GM18868 (cell line): ENCODE measurements around the gene DNAJC10.
A peak's percentile ranks its signal among the peaks of the same experiment; 100 is the strongest.
"Not testable (repeated sequence)": the region's sequence is repeated elsewhere in the genome, so short reads cannot be mapped to it uniquely, and the experiment has no call there.

ENCODE experiments used
- ATAC-seq: cut with Tn5 transposase; IDR thresholded peaks from one replicate; pipeline ENCODE4 v1.9.1; 2021; ENCODE audit warnings: mild to moderate bottlenecking, moderate library complexity; ENCODE audit not compliant: unreplicated experiment

The DNAJC10 gene, protein sequence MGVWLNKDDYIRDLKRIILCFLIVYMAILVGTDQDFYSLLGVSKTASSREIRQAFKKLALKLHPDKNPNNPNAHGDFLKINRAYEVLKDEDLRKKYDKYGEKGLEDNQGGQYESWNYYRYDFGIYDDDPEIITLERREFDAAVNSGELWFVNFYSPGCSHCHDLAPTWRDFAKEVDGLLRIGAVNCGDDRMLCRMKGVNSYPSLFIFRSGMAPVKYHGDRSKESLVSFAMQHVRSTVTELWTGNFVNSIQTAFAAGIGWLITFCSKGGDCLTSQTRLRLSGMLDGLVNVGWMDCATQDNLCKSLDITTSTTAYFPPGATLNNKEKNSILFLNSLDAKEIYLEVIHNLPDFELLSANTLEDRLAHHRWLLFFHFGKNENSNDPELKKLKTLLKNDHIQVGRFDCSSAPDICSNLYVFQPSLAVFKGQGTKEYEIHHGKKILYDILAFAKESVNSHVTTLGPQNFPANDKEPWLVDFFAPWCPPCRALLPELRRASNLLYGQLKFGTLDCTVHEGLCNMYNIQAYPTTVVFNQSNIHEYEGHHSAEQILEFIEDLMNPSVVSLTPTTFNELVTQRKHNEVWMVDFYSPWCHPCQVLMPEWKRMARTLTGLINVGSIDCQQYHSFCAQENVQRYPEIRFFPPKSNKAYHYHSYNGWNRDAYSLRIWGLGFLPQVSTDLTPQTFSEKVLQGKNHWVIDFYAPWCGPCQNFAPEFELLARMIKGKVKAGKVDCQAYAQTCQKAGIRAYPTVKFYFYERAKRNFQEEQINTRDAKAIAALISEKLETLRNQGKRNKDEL

DNA sequence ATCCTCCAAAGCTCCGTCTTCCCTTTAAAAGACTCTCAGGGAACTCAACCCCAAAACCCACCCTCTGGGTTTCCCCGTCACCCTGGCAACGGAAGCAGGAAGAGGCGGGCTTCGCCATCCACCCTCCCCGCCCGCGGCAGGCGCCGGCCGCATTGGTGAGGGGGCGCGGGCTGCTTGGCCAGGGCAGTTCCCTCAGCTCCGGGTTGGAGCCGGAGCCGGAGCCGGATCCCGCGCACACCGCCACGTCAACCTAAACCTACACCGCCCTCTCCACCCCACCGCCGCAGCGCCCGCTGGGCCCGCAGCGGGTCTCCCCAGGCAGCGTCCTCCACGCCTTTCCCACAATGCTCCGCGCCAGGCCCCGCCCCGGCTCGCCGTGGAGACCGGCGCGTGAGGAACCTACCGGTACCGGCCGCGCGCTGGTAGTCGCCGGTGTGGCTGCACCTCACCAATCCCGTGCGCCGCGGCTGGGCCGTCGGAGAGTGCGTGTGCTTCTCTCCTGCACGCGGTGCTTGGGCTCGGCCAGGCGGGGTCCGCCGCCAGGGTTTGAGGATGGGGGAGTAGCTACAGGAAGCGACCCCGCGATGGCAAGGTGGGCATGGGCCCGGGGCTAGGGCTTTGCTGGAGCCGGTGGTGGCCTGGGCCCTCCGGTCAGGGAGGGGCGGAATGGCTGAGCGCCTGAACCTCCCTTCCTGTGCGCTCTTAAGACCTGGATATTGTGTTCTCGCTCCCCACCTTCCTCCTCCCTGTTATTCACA is at the start of gene DNAJC10:
TSS of gene DNAJC10 (plus strand) at position 366 of the 758 bp plus-strand sequence. CDS start 1,830 bp downstream, outside the sequence.
- ATAC-seq: peak; percentile 82

DNA sequence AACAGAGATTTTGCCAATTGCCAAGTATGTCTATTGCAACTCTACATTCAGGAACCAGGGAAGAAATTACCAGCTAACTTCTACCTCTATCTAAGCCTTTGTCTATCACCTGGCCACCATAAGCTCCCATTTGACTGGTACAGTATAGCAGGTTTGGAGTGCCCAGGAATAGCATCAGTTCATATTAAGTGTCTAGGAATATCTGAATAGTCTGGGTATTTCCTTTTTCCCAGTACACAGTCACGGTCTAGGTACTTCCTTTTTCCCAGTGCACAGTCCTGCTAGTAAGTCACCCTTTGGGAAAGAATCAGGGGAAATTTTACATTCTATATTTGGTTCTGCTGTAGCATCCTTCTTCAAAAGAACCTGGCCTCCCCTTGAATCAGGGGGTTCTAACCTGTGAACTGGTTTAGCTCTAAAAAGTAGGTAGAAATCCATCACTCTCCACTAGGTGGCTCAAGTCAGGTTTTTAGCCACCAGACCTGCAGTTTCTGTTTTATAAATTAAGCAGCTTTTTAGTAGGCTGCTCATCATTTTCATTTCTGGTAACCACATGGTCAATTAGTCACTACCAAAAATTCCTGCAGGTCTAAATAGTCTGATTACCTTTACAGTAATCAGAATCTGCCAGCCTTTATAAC is 49.3 kb upstream of the DNAJC10 start:
- peak; percentile 87 for ATAC-seq

GRCh38 chr2:182667315-182667695 is 48.8 kb upstream of the DNAJC10 start:
- peak; percentile 33 for ATAC-seq

DNA sequence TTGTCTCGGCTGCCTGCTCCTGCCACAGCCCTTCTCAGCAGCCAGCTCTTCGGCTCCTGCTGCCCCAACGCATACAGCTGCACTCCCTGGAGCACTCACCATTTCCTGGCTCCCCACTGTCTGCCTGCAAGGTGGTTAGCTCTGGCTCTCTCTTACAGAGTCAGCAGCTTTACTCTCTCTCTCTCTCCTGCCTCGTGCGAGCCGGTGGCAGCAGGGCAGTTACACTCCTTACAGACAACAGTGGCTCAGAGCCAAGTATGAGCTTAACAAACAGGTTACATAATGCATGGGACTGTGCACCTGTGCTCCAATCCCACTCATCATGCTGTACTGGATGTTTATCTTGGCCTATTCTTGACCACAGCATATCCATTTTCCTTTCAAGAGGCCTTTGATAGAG is 47.4 kb upstream of the DNAJC10 start:
- ATAC-seq: no peak

- ATAC-seq: no peak
Measured at GRCh38 chr2:182672466-182673165, 43.4 kb upstream of the DNAJC10 start.

- peak; percentile 58 for ATAC-seq
Measured at GRCh38 chr2:182680837-182681236, 35.2 kb upstream of the DNAJC10 start.

DNA sequence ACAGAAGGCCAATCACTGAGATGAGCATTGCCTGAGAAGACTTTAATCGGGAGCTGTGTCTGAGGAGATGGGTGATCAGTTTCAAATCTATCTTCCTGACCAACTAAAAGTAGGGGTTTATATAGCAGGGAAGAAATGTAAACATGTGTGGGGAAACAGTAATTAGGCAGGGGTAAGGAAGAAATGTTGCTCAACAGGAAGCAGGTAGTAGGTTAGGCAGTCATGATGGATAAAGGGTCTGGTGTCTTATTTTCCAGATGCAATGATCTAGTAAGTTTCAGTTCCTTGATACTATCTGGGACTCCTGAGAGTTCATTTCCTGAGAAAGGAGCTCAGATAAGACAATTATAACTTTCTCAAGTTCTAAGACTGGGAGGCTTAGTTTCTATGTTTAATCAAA is 33.8 kb upstream of the DNAJC10 start:
- no peak for ATAC-seq

DNA sequence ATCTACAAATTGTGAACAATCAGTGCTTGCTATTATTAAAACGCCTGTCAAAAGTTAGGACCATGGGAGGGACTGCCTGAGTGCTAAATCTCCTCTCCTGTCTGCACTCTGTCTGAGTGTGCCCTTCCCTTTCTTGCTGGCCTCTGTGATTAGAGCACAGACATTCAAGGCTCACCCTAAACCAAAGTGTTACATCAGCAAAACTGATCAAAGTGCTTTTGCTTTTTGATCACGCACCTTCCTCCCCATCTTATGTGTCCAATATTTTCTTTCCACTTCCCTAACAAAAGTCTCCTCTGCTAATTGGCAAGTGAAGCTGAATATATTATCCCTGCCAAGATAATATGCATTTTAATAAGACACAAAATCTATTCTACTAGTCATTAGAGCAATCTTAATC is 30.5 kb upstream of the DNAJC10 start:
- no peak for ATAC-seq

DNA sequence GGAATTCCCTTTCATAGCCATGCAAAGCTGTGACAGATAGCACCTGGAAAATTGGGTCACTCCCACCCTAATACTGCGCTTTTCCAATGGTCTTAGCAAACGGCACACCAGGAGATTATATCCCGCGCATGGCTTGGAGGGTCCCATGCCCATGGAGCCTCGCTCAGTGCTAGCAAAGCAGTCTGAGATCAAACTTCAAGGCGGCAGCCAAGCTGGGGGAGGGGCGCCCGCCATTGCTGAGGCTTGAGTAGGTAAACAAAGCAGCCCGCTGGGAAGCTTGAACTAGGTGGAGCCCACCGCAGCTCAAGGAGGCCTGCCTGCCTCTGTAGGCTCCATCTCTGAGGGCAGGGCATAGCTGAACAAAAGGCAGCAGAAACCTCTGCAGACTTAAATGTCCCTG is 29.3 kb upstream of the DNAJC10 start:
- not testable (repeated sequence) for ATAC-seq

DNA sequence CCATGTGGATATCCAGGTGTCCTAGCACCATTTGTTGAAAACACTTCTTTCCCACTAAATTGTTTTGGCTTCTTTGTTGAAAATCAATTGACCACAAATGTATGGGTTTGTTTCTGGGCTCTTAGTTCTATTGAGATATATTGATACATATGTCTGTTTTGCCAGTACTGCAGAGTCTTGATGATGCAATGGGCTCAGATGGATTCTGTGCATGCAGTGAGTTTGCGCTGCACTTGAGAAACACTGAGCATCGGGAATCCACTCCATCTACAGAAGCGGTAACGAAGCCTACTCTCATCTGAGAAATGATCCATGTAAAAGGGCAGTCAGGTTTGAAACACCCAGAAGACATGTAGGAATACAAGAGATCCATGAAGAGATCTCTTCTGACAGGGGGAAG is 21.9 kb upstream of the DNAJC10 start:
- ATAC-seq: no peak

DNA sequence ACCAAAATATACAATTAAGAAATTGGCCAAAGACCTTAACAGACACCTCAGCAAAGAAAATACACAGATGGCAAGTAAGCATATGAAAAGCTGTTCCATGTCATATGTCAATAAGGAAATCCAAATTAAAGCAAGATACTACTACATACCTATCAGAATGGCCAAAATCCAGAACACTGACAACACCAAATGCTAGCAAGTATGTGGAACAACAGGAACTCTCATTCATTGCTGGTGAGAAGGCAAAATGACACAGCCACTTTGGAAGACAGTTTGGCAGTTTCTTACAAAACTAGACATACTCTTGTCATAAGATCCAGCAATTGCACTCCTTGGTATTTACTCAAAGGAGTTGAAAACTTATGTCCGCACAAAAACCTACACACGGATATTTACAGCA is 20.3 kb upstream of the DNAJC10 start:
- no peak for ATAC-seq

DNA sequence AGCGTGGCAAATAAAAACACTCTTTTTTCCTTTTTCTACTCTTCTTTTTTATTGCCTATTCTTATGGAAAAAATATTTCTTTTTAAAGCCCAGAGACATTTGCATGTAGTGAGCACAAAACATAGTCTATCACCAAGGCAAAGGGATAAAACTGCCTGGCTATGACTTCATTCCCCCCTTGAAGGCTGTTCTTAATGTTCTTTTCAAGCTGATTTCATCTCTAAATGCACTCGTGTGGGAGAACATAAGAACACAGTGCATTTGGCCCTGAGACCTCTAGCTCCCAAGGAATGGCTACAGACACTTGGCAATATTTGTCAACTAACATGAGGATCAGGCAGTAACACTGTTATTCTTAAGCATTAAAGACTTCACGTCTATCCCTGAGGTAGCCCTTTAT is 17.4 kb upstream of the DNAJC10 start:
- no peak for ATAC-seq

DNA sequence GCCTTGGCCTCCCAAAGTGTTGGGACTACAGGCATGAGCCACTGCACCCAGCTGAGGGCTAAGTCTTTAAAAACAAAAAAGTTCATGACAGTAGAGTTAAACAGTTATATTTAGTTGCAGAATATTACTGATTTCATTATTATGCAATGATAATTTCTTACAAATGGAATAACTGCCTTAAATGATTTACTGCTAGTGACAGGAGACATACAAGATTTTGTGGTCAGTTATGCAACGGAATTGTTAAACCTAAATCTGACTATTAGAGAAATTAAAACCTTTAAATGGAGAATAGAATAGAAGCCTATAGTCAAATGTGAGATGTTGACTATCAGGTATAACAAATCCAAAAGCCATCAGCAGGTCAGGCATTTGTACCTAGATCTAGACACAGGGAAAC is 10.3 kb upstream of the DNAJC10 start:
- ATAC-seq: no peak

DNA sequence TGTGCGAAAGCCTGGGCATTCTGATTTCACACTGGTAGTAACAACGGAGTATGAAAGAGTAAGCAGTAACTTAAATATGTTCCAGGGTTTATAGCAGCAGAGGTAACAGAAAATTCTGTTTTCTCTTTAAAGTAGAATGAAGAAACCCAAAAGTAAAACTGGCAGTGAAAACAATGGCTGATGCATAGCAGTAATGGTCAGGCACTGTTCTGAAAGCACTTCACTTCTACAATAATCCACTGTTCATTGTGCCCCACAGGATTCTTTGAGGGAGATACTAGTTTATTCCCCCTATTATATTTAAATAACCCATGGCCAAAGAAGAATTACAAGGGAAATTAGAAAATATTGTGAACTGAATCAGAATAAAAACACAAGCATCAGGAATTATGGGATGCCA is 9.3 kb upstream of the DNAJC10 start:
- ATAC-seq: no peak

GRCh38 chr2:182713601-182714000 is 2.5 kb upstream of the DNAJC10 start:
- ATAC-seq: no peak

GRCh38 chr2:182715121-182715891 is 751 bp upstream of the DNAJC10 start:
- no peak for ATAC-seq

DNA sequence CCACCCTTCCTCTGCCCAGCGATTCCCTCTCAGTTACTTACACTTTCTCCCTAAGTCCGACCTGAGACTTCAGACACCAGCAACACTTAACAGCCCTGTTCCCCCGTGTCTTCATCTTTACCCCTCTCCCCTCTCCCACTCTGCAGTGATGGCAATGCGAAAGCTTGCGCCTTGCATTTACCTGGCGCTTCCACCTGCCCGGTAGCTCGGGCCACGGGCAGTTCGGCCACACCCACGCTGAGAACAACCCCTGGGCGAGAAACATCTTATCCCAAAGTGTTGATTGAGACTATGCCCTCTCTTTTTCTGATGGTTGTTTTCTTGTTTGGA is 558 bp downstream of the DNAJC10 start:
- ATAC-seq: no peak

DNA sequence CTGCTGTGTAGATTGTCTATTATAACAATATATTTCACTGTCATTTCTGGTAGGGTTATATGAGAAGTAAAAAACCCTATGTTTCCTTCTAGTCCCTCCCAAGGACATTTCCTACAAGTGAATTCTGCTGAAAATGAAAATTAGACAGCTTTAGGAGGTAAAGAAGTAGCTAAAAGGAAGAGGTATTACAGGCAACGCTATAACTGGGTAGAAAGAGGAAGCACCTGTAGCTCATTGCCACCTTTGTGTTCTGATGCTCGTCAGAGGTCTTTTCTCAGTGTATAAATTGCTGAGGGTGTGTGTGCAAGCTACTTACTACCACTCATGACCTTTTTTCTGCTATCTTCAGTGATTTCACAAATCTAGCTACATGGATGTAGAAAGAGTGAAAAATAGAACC is 1.4 kb downstream of the DNAJC10 start:
- ATAC-seq: peak; percentile 34

GRCh38 chr2:182717816-182718215 is 1.8 kb downstream of the DNAJC10 start:
- no peak for ATAC-seq

- ATAC-seq: no peak
Measured at GRCh38 chr2:182718459-182718858, 2.4 kb downstream of the DNAJC10 start.
